OCI-LY3 (cell line): ENCODE measurements around the gene STK32C.

Experiments used
- H2AFZ ChIP-seq: fragments of 200-600, 300-600 bp; shearing (Covaris generic); 2 replicates; pipeline ENCODE4 v1.6.0; 2014; ENCODE audit warnings: antibody characterized with exemption, low read depth, low read length
- H3K27ac ChIP-seq: fragments of 200-600, 300-600 bp; sonication (generic); 2 replicates; pipeline ENCODE4 v1.5.1; 2014; ENCODE audit warnings: mild to moderate bottlenecking, low read length, moderate library complexity, mixed read lengths
- H3K27me3 ChIP-seq: fragments of 200-600, 300-600 bp; sonication (generic); 2 replicates; pipeline ENCODE4 v1.6.1; 2014; ENCODE audit warnings: low read depth, low read length, mixed read lengths
- H3K36me3 ChIP-seq: fragments of 200-600, 300-600 bp; sonication (generic); replicated peaks from 2 replicates; pipeline ENCODE3; 2014; ENCODE audit warnings: low read depth, low read length, mixed read lengths
- H3K4me1 ChIP-seq: fragments of 300-600, 200-600 bp; sonication (generic); 2 replicates; pipeline ENCODE4 v1.6.1; 2014; ENCODE audit warnings: low read length, mixed read lengths
- H3K4me2 ChIP-seq: fragments of 200-600, 300-600 bp; sonication (generic); 2 replicates; pipeline ENCODE4 v1.6.1; 2014; ENCODE audit warnings: low read length, mixed read lengths
- H3K4me3 ChIP-seq: fragments of 300-600, 200-600 bp; sonication (generic); 2 replicates; pipeline ENCODE4 v1.5.1; 2014; ENCODE audit warnings: antibody characterized with exemption, mild to moderate bottlenecking, low read length, moderate library complexity
- H3K79me2 ChIP-seq: fragments of 300-600, 200-600 bp; shearing (Covaris generic); 2 replicates; pipeline ENCODE4 v1.6.1; 2014; ENCODE audit warnings: mild to moderate bottlenecking, low read length, mixed read lengths
- H3K9ac ChIP-seq: fragments of 300-600, 200-600 bp; shearing (Covaris generic); 2 replicates; pipeline ENCODE4 v1.6.0; 2014; ENCODE audit warnings: mild to moderate bottlenecking, low read length, moderate library complexity
- H3K9me3 ChIP-seq: fragments of 200-600, 300-600 bp; shearing (Covaris generic); 2 replicates; pipeline ENCODE4 v1.6.1; 2014; ENCODE audit warnings: low read length, mixed read lengths; ENCODE audit not compliant: insufficient read depth
- H4K20me1 ChIP-seq: fragments of 200-600, 300-600 bp; sonication (generic); 2 replicates; pipeline ENCODE4 v1.6.1; 2016; ENCODE audit warnings: low read length, mixed read lengths; ENCODE audit not compliant: insufficient read depth
- CTCF ChIP-seq: fragments of 200-600, 300-600 bp; sonication (generic); IDR thresholded peaks from 2 replicates; pipeline ENCODE4 v1.5.1; 2014; ENCODE audit warnings: antibody characterized with exemption, low read length, low read depth
- EZH2phosphoT487 ChIP-seq: fragments of 200-600 bp; shearing (Covaris generic); IDR thresholded peaks from 2 replicates; pipeline ENCODE4 v1.6.1; 2018; ENCODE audit warnings: antibody characterized with exemption, mixed run types, low read depth

Gene STK32C

GRCh38 chr10:132248455-132249225, 59.1 kb downstream of the STK32C start:
- Histone ChIP-seq H3K79me2 (no peaks in the 10 kb centered on the region), H3K36me3 (no peaks in the 10 kb centered on the region), H3K4me1 (no peaks in the 10 kb centered on the region), H3K27me3 (no peaks in the 10 kb centered on the region), H4K20me1 (no peaks in the 10 kb centered on the region), H3K9me3 (no peaks in the 10 kb centered on the region), H2AFZ (no peak overlapping the region), H3K9ac (no peak overlapping the region), H3K27ac (no peak overlapping the region), H3K4me2 (no peak overlapping the region), H3K4me3 (no peak overlapping the region)
- TF ChIP-seq EZH2phosphoT487, result no peak
- no peak for TF ChIP-seq CTCF

GRCh38 chr10:132247943-132248342, 59.8 kb downstream of the STK32C start:
- H3K36me3 ChIP-seq, result no peaks in the 10 kb centered on the region
- H3K4me3 ChIP-seq, result no peak overlapping the region
- no peaks in the 10 kb centered on the region for H3K79me2 ChIP-seq
- H3K27ac ChIP-seq, result no peak overlapping the region
- no peak overlapping the region for H3K9ac ChIP-seq
- H3K4me1 ChIP-seq, result no peaks in the 10 kb centered on the region
- H3K9me3 ChIP-seq, result no peaks in the 10 kb centered on the region
- H2AFZ ChIP-seq, result no peak overlapping the region
- no peaks in the 10 kb centered on the region for H4K20me1 ChIP-seq
- H3K4me2 ChIP-seq, result no peak overlapping the region
- no peak for TF ChIP-seq CTCF
- no peak for TF ChIP-seq EZH2phosphoT487
- H3K27me3 ChIP-seq, result no peaks in the 10 kb centered on the region

- H3K4me3 ChIP-seq, result no peak overlapping the region
- H3K79me2 ChIP-seq, result no peaks in the 10 kb centered on the region
- H3K36me3 ChIP-seq, result no peaks in the 10 kb centered on the region
- no peaks in the 10 kb centered on the region for H4K20me1 ChIP-seq
- H3K27ac ChIP-seq, result no peak overlapping the region
- no peaks in the 10 kb centered on the region for H3K4me1 ChIP-seq
- H3K4me2 ChIP-seq, result no peak overlapping the region
- no peaks in the 10 kb centered on the region for H3K9me3 ChIP-seq
- H3K9ac ChIP-seq, result no peak overlapping the region
- H2AFZ ChIP-seq, result no peak overlapping the region
- no peaks in the 10 kb centered on the region for H3K27me3 ChIP-seq
- no peak for TF ChIP-seq EZH2phosphoT487
- TF ChIP-seq CTCF, result no peak
Measured at GRCh38 chr10:132246296-132246695, 61.5 kb downstream of the STK32C start.

- H2AFZ ChIP-seq, result no peak overlapping the region
Measured at GRCh38 chr10:132245056-132245455, 62.7 kb downstream of the STK32C start.

More at GRCh38 chr10:132245056-132245455, 62.7 kb downstream of the STK32C start:
- H3K9me3 ChIP-seq, result no peaks in the 10 kb centered on the region
- no peaks in the 10 kb centered on the region for H3K36me3 ChIP-seq
- H3K4me3 ChIP-seq, result no peak overlapping the region
- TF ChIP-seq EZH2phosphoT487, result no peak
- TF ChIP-seq CTCF, result no peak
- no peak overlapping the region for H3K9ac ChIP-seq
- H3K27me3 ChIP-seq, result no peaks in the 10 kb centered on the region
- no peaks in the 10 kb centered on the region for H3K79me2 ChIP-seq
- no peak overlapping the region for H3K27ac ChIP-seq
- H3K4me2 ChIP-seq, result no peak overlapping the region
- no peaks in the 10 kb centered on the region for H4K20me1 ChIP-seq
- no peaks in the 10 kb centered on the region for H3K4me1 ChIP-seq
